Daoy (cell line): ENCODE data around the gene PALD1. TPM values are rescaled to one million over a fixed set of nuclear protein-coding genes. Genes with fewer than 3 reads are reported as not detected.
"Not testable (repeated sequence)": the region's sequence is repeated elsewhere in the genome, so short reads cannot be mapped to it uniquely, and the experiment has no call there.

Source experiments
- DNase-seq: peaks from one replicate; pipeline ENCODE4 v3.0.0-alpha.2; 2015; ENCODE audit warnings: low read depth
- total RNA-seq: library from RNA; depleted of rRNA; stranded (reverse); fragments of >200 nt; shearing (Covaris generic); gene quantifications from 2 replicates; pipeline ENCODE4 v1.2.3, GENCODE V29; 2014; rRNA removed

PALD1 gene
- total RNA-seq, 1 experiment from 2014 or later, result 1.9 TPM

GRCh38 chr10:70602665-70603448 is 124.3 kb downstream of the PALD1 start, which contains the start of gene PRF1:
PRF1 (minus strand) TSS chr10:70602741; CDS start chr10:70600902, 1,839 bp downstream.
- DNase-seq, result no peak

DNA sequence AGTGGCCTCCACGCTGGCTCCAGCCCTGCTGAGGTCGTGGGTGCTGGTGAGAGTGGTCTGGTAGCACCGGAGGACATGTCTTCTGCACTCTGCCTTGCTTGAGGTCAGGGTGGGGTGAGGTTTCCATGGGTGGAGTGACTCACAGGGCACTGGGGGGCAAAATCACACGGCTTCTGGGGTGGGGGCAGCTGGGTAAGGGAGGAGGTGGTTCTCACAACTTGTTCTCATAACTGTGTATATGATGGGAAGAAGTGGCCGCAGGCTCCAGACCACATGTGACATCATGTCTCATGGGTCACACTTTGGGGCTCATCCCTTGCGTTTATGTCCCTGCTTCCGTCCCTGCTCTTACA is 124.9 kb downstream of the PALD1 start:
- no peak for DNase-seq

- DNase-seq, result no peak
Measured at GRCh38 chr10:70604106-70604505, 125.5 kb downstream of the PALD1 start.

- no peak for DNase-seq
Measured at GRCh38 chr10:70605161-70605560, 126.6 kb downstream of the PALD1 start.

DNA sequence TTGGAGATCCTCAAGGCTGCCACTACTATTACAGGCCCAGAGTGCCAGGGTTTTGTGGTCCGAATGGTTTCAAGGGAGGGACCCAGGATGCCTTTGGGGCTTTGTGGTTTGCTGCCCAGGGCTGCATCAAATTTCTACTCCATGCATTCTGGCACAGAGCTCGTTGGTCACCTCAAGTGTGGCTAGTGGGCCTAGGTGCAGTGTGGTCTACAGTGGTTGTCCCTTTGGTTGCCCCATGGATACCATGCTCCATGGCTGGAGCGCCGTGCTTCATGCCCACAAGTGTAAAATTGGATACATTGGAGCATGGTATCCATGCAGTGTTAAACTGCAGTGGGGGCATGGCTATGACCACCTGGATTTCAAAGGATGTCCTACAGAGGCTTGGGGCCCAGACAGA is 129.4 kb downstream of the PALD1 start:
- DNase-seq, result no peak

- DNase-seq, result no peak
Measured at GRCh38 chr10:70613941-70614340, 135.4 kb downstream of the PALD1 start.

DNA sequence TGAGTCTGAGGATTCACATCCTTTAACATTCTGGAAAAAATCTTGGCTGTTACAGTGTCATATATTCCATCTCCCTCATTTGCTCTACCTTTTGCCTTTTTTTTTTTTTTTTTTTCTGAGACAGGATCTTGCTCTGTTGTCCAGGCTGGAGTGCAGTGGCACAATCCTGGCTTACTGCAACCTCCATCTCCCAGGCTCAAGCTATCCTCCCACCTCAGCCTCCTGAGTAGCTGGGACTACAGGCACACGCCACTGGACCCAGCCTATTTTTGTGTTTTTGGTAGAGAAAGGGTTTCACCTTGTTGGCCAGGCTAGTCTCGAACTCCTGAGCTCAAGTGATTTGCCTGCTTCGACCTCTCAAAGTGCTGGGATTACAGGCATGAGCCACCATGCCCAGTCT is 135.8 kb downstream of the PALD1 start:
- not testable (repeated sequence) for DNase-seq

- no peak for DNase-seq
Measured at GRCh38 chr10:70615211-70615610, 136.6 kb downstream of the PALD1 start.

DNA sequence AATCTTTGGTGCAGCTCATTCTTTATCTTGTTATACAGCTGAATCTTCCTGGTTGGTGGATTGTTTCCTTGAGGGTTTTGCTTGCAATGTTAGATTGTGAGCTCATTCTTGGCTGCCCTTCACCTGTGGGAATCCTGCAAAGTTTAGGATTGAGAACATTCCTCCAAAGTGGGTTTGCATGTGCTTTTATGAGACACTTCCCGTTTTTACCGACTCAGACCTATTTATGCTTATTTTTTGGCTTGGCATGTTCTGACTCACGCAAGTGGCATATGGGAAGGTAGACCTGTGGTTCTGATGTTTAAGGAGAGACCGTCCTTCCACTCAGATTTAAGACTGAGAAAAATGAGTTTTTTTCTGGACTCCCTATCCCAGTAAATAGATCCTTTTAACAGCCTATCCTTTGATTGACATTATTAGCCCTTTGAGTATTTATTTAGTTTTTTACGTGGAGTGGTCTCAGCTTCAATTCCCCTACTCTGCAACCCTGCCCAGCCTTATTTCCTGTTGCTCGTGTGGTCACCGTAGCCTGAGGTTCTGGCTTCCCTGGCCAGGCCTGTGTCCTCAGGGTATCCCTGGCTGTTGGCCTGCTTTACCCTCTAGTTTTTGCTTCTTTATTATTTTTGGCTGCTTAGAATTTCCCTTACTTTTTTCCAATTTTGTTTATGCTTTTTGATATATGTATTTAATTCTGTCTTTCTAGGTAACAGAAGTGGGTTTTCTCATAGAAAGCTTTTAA is 137.4 kb downstream of the PALD1 start:
- DNase-seq, result peak; percentile 70

DNA sequence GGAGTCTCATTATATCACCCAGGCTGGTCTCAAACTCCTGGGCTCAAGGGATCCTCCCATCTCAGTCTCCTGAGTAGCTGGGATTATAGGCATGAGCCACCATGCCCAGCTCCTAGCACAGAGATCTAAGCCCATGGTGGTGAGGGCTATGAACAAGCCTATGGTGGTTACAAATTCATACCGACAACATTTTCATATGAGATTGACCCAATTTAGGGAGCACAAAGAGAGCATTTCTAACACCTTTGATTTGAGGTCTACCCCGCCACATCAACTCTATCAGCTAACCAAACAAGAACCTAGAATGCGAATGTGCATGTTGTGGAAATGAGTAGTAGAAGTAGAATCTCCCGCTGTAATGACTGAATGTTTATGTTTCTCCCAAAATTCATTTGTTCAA is 138.2 kb downstream of the PALD1 start:
- no peak for DNase-seq

Other genes starting within 250 kb of the PALD1 start
- 225 and 310 TPM in 2 replicates for gene PPA1, start 245.3 kb upstream of the PALD1 start, total RNA-seq
- gene NPFFR1, start 194.8 kb upstream of the PALD1 start, total RNA-seq, result under 0.01 TPM in 1 of 2 replicates, not detected in the other
- gene LRRC20, start 96.1 kb upstream of the PALD1 start, total RNA-seq, result 2.8 and 7.1 TPM in 2 replicates
- 18.5 and 19.2 TPM in 2 replicates for gene EIF4EBP2, start 74.6 kb upstream of the PALD1 start, total RNA-seq
- not detected in 2 replicates for gene NODAL, start 37.1 kb upstream of the PALD1 start, total RNA-seq
- gene PRF1, start 124.0 kb downstream of the PALD1 start, total RNA-seq, result not detected in 2 replicates
- 0.06 TPM in 1 of 2 replicates, not detected in the other for gene ADAMTS14, start 193.7 kb downstream of the PALD1 start, total RNA-seq